GM12801 (cell line): ENCODE data around the gene PECR.

Source experiments
- TF ChIP-seq, protein P1 (sequence below): IDR thresholded peaks from one replicate; pipeline ENCODE4 v1.5.1; 2011; ENCODE audit warnings: control low read depth; ENCODE audit not compliant: insufficient read length; ENCODE audit errors: extremely low read depth

PECR gene

DNA sequence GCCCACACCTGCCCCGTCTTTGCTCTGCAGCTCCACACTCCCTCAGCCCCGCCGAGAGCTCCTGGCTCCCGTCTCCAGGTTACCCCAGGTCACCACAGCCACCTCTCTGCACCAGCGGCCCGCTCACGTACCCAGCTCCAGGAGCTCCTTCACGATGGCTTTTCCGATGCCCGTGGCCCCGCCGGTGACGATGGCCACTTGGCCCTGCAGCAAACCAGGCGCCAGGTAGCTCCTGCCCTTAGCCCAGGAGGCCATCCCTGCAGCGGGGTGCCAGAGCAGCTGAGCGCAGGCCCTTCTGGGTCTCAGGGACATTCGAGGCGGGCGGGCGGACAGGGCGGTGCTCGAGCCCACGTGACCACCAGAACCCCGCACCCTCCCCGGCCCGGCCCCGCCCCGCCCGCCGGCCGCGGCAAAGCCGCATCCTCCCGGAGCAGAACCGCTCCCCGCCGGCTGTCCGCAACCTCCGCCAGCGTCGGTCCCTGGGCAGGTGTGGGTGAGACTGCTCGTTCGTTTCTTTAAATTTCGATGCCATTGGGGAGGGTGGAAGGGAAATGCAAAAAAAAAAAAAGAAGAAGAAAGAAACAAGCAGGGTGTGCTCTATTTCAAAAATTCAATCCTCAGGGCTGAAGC, at the start of gene PECR, which contains the start of gene TMEM169:
Gene PECR, minus strand, starts transcription at position 323 of the 630 bp plus-strand sequence. Its CDS starts 68 bp downstream, at position 255.
Gene TMEM169, plus strand, starts transcription at position 433 of the 630 bp plus-strand sequence. CDS start 14,045 bp downstream, outside the sequence.
- TF ChIP-seq, protein P1, sequence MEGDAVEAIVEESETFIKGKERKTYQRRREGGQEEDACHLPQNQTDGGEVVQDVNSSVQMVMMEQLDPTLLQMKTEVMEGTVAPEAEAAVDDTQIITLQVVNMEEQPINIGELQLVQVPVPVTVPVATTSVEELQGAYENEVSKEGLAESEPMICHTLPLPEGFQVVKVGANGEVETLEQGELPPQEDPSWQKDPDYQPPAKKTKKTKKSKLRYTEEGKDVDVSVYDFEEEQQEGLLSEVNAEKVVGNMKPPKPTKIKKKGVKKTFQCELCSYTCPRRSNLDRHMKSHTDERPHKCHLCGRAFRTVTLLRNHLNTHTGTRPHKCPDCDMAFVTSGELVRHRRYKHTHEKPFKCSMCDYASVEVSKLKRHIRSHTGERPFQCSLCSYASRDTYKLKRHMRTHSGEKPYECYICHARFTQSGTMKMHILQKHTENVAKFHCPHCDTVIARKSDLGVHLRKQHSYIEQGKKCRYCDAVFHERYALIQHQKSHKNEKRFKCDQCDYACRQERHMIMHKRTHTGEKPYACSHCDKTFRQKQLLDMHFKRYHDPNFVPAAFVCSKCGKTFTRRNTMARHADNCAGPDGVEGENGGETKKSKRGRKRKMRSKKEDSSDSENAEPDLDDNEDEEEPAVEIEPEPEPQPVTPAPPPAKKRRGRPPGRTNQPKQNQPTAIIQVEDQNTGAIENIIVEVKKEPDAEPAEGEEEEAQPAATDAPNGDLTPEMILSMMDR = no peak

DNA sequence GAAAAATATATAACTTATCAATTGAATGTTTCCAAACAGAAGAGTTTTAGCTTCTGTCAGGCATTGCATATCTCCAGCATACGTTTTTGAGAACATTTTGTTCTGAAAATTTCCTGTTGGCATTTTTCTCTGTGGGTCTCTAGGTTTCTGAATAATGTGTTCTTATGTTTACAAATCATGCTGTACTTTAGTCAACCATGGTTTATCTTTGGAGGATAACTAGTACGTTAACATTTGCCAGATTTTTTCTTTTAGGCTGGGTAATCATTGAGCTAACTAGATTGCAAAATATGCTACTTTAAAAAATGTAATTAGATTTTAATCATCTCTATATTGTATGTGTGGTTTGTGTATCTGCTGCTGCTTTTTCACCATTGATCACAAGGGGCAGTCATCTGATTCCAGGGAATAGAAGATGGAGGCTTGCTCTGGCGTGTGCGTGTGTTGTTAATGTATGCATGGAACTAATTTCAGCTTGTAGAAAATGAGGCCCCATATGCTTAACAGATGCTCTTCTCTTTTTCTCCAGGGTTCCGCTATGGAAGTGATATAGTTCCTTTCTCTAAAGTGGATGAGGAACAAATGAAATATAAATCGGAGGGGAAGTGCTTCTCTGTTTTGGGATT, 48.9 kb upstream of the PECR start:
- TF ChIP-seq, protein P1 = no peak

- TF ChIP-seq, protein P1 = no peak
These were observed 45.3 kb upstream of the PECR start for GRCh38 chr2:216126943-216127342.

- TF ChIP-seq, protein P1 = no peak
These were observed 39.6 kb upstream of the PECR start for GRCh38 chr2:216121255-216121654.

GRCh38 chr2:216119986-216120385, 38.4 kb upstream of the PECR start:
- TF ChIP-seq, protein P1 = no peak

GRCh38 chr2:216119146-216119545, 37.5 kb upstream of the PECR start:
- TF ChIP-seq, protein P1 = no peak

DNA sequence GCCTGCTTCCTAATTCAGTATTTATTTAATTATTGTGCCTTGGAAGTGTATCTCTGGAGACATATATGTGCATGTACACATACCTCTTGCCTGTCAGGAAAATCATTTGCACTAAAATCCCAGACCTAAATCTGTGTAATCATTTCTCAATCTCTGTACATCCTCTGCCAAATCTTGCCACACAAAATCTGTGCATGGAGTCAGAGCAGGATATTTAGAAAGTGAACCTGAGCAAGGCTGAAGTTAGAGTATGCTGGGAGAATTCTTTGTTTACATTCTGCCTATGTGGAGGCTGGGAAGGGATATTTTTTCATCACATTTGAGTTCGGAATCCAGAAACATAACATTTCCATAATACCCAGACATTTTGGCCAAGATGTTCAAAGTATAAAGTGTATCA, 36.9 kb upstream of the PECR start:
- TF ChIP-seq, protein P1 = no peak
